GM18526 (cell line): ENCODE data around the gene CSTB.

Experiments used
- POLR2A ChIP-seq: IDR thresholded peaks from 3 replicates; pipeline ENCODE4 v1.6.1; 2011; ENCODE audit not compliant: insufficient read length; ENCODE audit errors: extremely low read depth

Gene CSTB

GRCh38 chr21:43812139-43812821 lies 36.2 kb upstream of the CSTB start:
- TF ChIP-seq POLR2A = no peak

GRCh38 chr21:43811262-43812105 lies 35.4 kb upstream of the CSTB start:
- no peak for TF ChIP-seq POLR2A

GRCh38 chr21:43810505-43811261 lies 34.6 kb upstream of the CSTB start:
- TF ChIP-seq POLR2A = no peak

GRCh38 chr21:43809853-43810504 lies 33.9 kb upstream of the CSTB start:
- no peak for TF ChIP-seq POLR2A

GRCh38 chr21:43809346-43809799 lies 33.3 kb upstream of the CSTB start:
- TF ChIP-seq POLR2A = no peak

- no peak for TF ChIP-seq POLR2A
These were observed 32.7 kb upstream of the CSTB start for GRCh38 chr21:43808832-43809251.

- no peak for TF ChIP-seq POLR2A
These were observed 32.3 kb upstream of the CSTB start for GRCh38 chr21:43808367-43808766.

- peak; percentile 1 for TF ChIP-seq POLR2A
These were observed 30.1 kb upstream of the CSTB start for GRCh38 chr21:43806017-43806710.

- peak; percentile 29 for TF ChIP-seq POLR2A
These were observed 29.2 kb upstream of the CSTB start for GRCh38 chr21:43805275-43805800.

- no peak for TF ChIP-seq POLR2A
These were observed 27.6 kb upstream of the CSTB start for GRCh38 chr21:43803558-43804300.

- TF ChIP-seq POLR2A = no peak
These were observed 26.7 kb upstream of the CSTB start for GRCh38 chr21:43802713-43803313.

- no peak for TF ChIP-seq POLR2A
These were observed 25.1 kb upstream of the CSTB start for GRCh38 chr21:43801006-43801783.
